GM12801 (cell line): Measurements from ENCODE around the gene ST7.

Experiments
- TF ChIP-seq, protein P1 (sequence below): IDR thresholded peaks from one replicate; pipeline ENCODE4 v1.5.1; 2011; ENCODE audit warnings: control low read depth; ENCODE audit not compliant: insufficient read length; ENCODE audit errors: extremely low read depth

The ST7 gene

GRCh38 chr7:116924741-116925140, 28.6 kb upstream of the ST7 start:
- TF ChIP-seq, protein P1, sequence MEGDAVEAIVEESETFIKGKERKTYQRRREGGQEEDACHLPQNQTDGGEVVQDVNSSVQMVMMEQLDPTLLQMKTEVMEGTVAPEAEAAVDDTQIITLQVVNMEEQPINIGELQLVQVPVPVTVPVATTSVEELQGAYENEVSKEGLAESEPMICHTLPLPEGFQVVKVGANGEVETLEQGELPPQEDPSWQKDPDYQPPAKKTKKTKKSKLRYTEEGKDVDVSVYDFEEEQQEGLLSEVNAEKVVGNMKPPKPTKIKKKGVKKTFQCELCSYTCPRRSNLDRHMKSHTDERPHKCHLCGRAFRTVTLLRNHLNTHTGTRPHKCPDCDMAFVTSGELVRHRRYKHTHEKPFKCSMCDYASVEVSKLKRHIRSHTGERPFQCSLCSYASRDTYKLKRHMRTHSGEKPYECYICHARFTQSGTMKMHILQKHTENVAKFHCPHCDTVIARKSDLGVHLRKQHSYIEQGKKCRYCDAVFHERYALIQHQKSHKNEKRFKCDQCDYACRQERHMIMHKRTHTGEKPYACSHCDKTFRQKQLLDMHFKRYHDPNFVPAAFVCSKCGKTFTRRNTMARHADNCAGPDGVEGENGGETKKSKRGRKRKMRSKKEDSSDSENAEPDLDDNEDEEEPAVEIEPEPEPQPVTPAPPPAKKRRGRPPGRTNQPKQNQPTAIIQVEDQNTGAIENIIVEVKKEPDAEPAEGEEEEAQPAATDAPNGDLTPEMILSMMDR: no peak

DNA sequence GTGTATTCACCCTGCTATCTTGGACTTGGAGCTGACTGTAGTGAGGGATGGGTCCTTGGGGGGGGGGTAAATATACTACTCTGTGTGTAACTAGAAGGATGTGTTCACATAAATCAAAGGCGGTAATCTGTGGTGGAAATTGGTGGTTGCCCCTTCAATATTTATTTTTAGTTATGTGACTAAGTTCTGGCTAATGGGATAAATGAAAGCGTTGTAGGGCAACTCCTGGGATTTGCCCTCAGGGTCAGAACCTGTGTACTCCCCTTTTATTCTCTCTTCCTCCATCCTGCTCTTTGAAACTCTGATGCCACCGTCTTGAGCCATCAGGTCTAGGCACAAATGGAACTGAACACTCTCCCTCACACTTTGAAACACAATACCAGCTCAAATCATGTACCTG, 24.3 kb upstream of the ST7 start:
- TF ChIP-seq, protein P1: no peak

DNA sequence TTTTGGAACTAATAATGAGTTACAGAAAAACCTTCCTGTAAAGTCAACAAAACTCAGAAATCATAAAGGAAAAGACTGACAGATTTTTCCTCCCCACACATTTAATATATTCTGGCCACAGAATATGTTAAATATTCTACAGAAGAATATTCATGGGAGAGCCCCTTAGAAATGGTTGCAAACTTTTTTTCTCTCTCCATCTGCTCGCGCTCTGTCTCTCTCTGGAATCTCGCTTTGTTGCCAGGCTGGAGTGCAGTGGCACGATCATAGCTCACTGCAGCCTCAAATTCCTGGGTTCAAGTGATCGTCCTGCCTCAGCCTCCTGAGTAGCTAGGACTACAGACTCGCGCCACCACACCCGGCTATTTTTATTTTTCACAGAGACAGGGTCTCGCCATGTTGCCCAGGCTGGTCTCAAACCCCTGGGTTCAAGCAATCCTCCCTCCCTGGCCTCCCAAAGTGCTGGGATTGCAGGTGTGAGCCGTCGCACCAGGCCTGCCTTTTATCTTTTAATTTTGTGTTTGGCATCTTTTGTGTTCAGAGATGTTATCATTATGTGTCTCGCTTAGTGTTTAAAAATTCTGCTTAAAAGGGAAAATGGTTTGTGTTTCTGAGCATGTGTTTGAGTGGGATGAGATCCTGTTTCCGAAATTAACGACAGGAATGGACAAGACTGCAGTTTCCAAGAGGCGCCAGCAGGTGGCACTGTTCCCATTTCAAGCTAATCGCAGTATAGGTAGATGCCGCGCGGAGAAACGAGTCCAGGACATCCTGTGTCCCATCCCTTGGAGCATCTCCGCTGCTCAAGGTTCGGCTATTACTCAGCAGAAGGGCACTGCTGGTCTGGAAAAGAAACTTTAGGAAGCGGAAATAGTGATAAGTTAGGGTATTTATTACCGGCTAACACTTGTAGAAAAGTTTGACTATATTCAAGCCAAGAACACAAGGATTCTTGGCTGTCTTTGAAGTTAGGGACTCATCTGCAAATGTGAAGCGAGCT, 23.1 kb upstream of the ST7 start:
- TF ChIP-seq, protein P1: peak; percentile 12

DNA sequence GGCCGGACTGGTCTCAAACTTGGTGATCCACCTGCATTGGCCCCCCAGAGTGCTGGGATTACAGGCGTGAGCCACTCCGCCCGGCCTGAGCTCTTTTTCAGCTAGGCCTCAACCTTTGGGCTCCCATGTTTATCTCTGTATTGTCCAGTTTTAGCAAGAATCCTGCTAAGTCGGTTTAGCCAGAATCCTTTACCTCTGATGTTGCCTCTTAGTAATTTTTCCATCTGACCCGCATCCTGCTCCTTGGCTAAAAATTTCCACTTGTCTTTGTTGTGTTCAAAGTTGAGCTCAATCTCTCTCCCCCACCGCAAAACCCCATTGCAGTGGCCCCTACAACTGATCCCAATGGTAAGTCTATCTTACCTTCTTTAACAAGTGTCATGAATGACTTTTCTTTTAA, 20.7 kb upstream of the ST7 start:
- TF ChIP-seq, protein P1: no peak

- TF ChIP-seq, protein P1: no peak
Measured at GRCh38 chr7:116933465-116933864, 19.8 kb upstream of the ST7 start.

- TF ChIP-seq, protein P1: no peak
Measured at GRCh38 chr7:116934580-116934979, 18.7 kb upstream of the ST7 start.

GRCh38 chr7:116938678-116939077, 14.6 kb upstream of the ST7 start:
- TF ChIP-seq, protein P1: no peak
